Measurements from ENCODE around the gene APBA3. TPM values are rescaled to one million over a fixed set of nuclear protein-coding genes. Genes with fewer than 3 reads are reported as not detected.

The APBA3 gene
- total and polyA plus RNA-seq, 4 donors = 16.5 to 38.0 (median 22.6) TPM

GRCh38 chr19:3783660-3784584 is 22.4 kb upstream of the APBA3 start:
- no peaks in the 10 kb centered on the region for H3K4me1 ChIP-seq (ENCODE audit: control insufficient read depth in 5 of 5, insufficient read depth in 5 of 5, low read length in 5 of 5)
- H3K9me3 ChIP-seq (ENCODE audit: control insufficient read depth in 4 of 4, insufficient read depth in 3 of 4, low read length in 3 of 4) = peaks cover 0 to 24% (median 13%) of the 10 kb centered on the region in 4 donors
- no peak overlapping the region for H3K4me3 ChIP-seq
- no peak for TF ChIP-seq CTCF (IDR thresholded peaks at IDR 0.05; ENCODE audit: control extremely low read depth, extremely low read depth)
- DNase-seq = no peak
- WGBS, 2 donors = 80 to 86% methylated on average over 39 to 49 of the region's 49 CpGs
- H3K27ac ChIP-seq (ENCODE audit: low read depth in 1 of 2, low read length in 1 of 2) = no peak overlapping the region
- no peaks in the 10 kb centered on the region for H3K36me3 ChIP-seq (ENCODE audit: control insufficient read depth in 4 of 4, insufficient read depth in 4 of 4, low read length in 4 of 4)
- no peak overlapping the region for H3K9ac ChIP-seq (ENCODE audit: insufficient read depth in 1 of 2, low read length in 2 of 2)
- ATAC-seq (ENCODE audit: insufficient read depth, low FRiP score) = no peak
- peaks cover 0 to 16% (median 7%) of the 10 kb centered on the region in 3 donors for H3K27me3 ChIP-seq (ENCODE audit: control insufficient read depth in 3 of 3, insufficient read depth in 3 of 3, low read length in 2 of 3)

- no peak overlapping the region for H3K9ac ChIP-seq (ENCODE audit: insufficient read depth in 1 of 2, low read length in 2 of 2)
- H3K9me3 ChIP-seq (ENCODE audit: control insufficient read depth in 4 of 4, insufficient read depth in 3 of 4, low read length in 3 of 4) = peaks cover 0 to 24% (median 13%) of the 10 kb centered on the region in 4 donors
- no peak for ATAC-seq (ENCODE audit: insufficient read depth, low FRiP score)
- no peaks in the 10 kb centered on the region for H3K36me3 ChIP-seq (ENCODE audit: control insufficient read depth in 4 of 4, insufficient read depth in 4 of 4, low read length in 4 of 4)
- H3K27me3 ChIP-seq (ENCODE audit: control insufficient read depth in 3 of 3, insufficient read depth in 3 of 3, low read length in 2 of 3) = peaks cover 0 to 16% (median 7%) of the 10 kb centered on the region in 3 donors
- no peak overlapping the region for H3K4me3 ChIP-seq
- WGBS, 2 donors = 90 to 92% methylated on average over 12 to 13 of the region's 13 CpGs
- no peak for DNase-seq
- H3K27ac ChIP-seq (ENCODE audit: low read depth in 1 of 2, low read length in 1 of 2) = no peak overlapping the region
- TF ChIP-seq CTCF (IDR thresholded peaks at IDR 0.05; ENCODE audit: control extremely low read depth, extremely low read depth) = no peak
- H3K4me1 ChIP-seq (ENCODE audit: control insufficient read depth in 5 of 5, insufficient read depth in 5 of 5, low read length in 5 of 5) = no peaks in the 10 kb centered on the region
Measured at GRCh38 chr19:3782903-3783302, 21.4 kb upstream of the APBA3 start.

GRCh38 chr19:3782330-3782729 is 20.8 kb upstream of the APBA3 start:
- 95 to 100% methylated on average over 1 of the region's 1 CpG for WGBS, 2 donors
- Histone ChIP-seq H3K4me3 (no peak overlapping the region), H3K27ac (ENCODE audit: low read depth in 1 of 2, low read length in 1 of 2) (no peak overlapping the region), H3K27me3 (ENCODE audit: control insufficient read depth in 3 of 3, insufficient read depth in 3 of 3, low read length in 2 of 3) (peaks cover 0 to 16% (median 7%) of the 10 kb centered on the region in 3 donors), H3K9ac (ENCODE audit: insufficient read depth in 1 of 2, low read length in 2 of 2) (no peak overlapping the region), H3K9me3 (ENCODE audit: control insufficient read depth in 4 of 4, insufficient read depth in 3 of 4, low read length in 3 of 4) (peaks cover 0 to 24% (median 13%) of the 10 kb centered on the region in 4 donors), H3K4me1 (ENCODE audit: control insufficient read depth in 5 of 5, insufficient read depth in 5 of 5, low read length in 5 of 5) (no peaks in the 10 kb centered on the region), H3K36me3 (ENCODE audit: control insufficient read depth in 4 of 4, insufficient read depth in 4 of 4, low read length in 4 of 4) (no peaks in the 10 kb centered on the region)
- DNase-seq = no peak
- no peak for TF ChIP-seq CTCF (IDR thresholded peaks at IDR 0.05; ENCODE audit: control extremely low read depth, extremely low read depth)
- ATAC-seq (ENCODE audit: insufficient read depth, low FRiP score) = no peak

All from lung (tissue), 12 donors.